Measurements from ENCODE around the gene TERT.

DNA sequence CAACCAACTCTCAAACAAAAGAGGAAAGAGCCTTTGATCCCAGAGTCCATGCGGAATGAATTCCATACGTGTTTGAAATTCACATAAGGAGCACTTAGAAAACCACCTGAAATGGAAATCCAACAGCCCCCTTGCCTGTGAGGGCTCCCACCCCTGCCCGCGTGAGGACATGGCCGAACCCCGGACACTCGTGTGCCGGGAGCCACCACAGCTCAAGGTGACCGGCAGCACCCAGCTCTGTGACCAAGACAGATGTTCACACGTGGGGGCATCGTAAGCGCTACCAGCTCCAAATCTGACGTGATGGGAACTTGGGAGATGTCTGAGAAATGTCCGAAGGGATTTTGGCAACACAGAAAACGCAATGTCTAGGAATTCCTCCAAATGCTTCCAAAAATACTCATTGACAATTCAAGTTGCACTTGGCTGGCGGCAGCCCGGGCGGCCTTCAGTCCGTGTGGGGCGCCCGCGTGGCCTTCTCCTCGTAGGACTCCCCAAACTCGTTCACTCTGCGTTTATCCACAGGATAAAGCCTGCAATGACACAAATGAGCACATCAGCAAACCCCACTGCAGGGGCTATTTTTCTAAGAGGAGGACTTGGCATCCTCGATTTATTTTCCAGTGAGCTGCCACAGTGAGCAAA is 23.2 kb upstream of the TERT start:
- TF ChIP-seq ZNF70 (CRISPR knock-in tag; IDR thresholded peaks at IDR 0.05) (no peak), RARB (CRISPR knock-in tag; IDR thresholded peaks at IDR 0.05) (no peak), CREB5 (CRISPR knock-in tag; IDR thresholded peaks at IDR 0.05; ENCODE audit: low read depth) (no peak)
- TF ChIP-seq, protein P1, sequence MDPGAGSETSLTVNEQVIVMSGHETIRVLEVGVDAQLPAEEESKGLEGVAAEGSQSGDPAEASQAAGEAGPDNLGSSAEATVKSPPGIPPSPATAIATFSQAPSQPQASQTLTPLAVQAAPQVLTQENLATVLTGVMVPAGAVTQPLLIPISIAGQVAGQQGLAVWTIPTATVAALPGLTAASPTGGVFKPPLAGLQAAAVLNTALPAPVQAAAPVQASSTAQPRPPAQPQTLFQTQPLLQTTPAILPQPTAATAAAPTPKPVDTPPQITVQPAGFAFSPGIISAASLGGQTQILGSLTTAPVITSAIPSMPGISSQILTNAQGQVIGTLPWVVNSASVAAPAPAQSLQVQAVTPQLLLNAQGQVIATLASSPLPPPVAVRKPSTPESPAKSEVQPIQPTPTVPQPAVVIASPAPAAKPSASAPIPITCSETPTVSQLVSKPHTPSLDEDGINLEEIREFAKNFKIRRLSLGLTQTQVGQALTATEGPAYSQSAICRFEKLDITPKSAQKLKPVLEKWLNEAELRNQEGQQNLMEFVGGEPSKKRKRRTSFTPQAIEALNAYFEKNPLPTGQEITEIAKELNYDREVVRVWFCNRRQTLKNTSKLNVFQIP (CRISPR knock-in tag; IDR thresholded peaks at IDR 0.05; ENCODE audit: borderline replicate concordance, low read depth): no peak

All from SK-N-SH treated with all-trans-retinoic acid at 6 μM for 48 hours (cell line).